ENCODE data around the gene CYP26B1.

- TF ChIP-seq EZH2 (IDR thresholded peaks at IDR 0.05; ENCODE audit: borderline replicate concordance, low read depth, low read length, severe bottlenecking): no peak
- no peak for TF ChIP-seq CTCF (IDR thresholded peaks at IDR 0.05; ENCODE audit: extremely low read depth in 1 of 2, insufficient read depth in 1 of 2, low read depth in 1 of 2, low read length in 2 of 2)
- no peak for TF ChIP-seq POLR2AphosphoS5 (IDR thresholded peaks at IDR 0.05; ENCODE audit: insufficient read depth, low read depth, low read length)
Measured at GRCh38 chr2:72134997-72135800, 12.5 kb downstream of the CYP26B1 start.
